Measurements from ENCODE around the gene FLNB. TPM values are rescaled to one million over a fixed set of nuclear protein-coding genes. Genes with fewer than 3 reads are reported as not detected.
"Not testable (repeated sequence)": the region's sequence is repeated elsewhere in the genome, so short reads cannot be mapped to it uniquely, and the experiment has no call there.

Gene FLNB
- polyA plus RNA-seq, 1 of the 3 experiments (the other 2 are of a cell fraction), result 127 TPM

DNA sequence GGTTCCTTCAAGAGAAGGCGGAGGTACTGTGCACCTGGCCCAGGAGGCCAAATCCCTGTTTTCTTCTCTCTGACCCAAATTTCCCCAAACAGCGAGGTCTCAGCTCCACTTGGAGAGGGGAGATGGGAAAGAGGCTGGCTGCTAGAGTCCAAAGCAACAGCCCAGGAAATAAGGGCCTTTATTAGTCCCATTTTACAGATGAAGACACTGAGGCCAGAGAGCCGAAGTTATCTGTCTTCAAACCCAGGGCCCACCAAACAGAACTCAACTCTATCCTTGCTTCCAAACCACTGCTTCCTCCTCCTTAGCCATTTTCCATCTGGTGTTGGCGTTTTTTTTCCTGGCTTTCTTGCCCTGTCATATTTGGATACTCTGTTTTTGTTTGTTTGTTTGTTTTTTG, 22.0 kb upstream of the FLNB start:
- no peaks in the 10 kb centered on the region for H3K9me2 ChIP-seq
- no peaks in the 10 kb centered on the region for H3K27me3 ChIP-seq (ENCODE audit: insufficient read depth)
- no peak overlapping the region for H3K4me3 ChIP-seq (ENCODE audit: low read depth in 2 of 2, low read length in 1 of 2)
- no peak overlapping the region for H3K9ac ChIP-seq
- no peak for DNase-seq
- H3K27ac ChIP-seq (ENCODE audit: low read depth in 2 of 2, low read length in 1 of 2), result no peak overlapping the region
- H3K79me2 ChIP-seq (ENCODE audit: insufficient read depth), result no peaks in the 10 kb centered on the region
- no peaks in the 10 kb centered on the region for H3K36me3 ChIP-seq (replicated peaks in 1 of 2; ENCODE audit: control insufficient read depth in 1 of 2, insufficient read depth in 2 of 2, low read length in 1 of 2)
- no peak overlapping the region for H2AFZ ChIP-seq (ENCODE audit: low read depth)
- POLR2A ChIA-PET, result no interaction called here
- TF ChIP-seq TAF1 (IDR thresholded peaks at IDR 0.05; ENCODE audit: borderline replicate concordance, low read depth, low read length) (no peak), MEF2A (IDR thresholded peaks at IDR 0.05; ENCODE audit: borderline replicate concordance, low read depth) (no peak), MXI1 (IDR thresholded peaks at IDR 0.05; ENCODE audit: low read depth, low read length) (no peak)
- TF ChIP-seq, protein P1, sequence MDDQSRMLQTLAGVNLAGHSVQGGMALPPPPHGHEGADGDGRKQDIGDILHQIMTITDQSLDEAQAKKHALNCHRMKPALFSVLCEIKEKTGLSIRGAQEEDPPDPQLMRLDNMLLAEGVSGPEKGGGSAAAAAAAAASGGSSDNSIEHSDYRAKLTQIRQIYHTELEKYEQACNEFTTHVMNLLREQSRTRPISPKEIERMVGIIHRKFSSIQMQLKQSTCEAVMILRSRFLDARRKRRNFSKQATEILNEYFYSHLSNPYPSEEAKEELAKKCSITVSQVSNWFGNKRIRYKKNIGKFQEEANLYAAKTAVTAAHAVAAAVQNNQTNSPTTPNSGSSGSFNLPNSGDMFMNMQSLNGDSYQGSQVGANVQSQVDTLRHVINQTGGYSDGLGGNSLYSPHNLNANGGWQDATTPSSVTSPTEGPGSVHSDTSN (IDR thresholded peaks at IDR 0.05), result no peak
- TF ChIP-seq, protein P2, sequence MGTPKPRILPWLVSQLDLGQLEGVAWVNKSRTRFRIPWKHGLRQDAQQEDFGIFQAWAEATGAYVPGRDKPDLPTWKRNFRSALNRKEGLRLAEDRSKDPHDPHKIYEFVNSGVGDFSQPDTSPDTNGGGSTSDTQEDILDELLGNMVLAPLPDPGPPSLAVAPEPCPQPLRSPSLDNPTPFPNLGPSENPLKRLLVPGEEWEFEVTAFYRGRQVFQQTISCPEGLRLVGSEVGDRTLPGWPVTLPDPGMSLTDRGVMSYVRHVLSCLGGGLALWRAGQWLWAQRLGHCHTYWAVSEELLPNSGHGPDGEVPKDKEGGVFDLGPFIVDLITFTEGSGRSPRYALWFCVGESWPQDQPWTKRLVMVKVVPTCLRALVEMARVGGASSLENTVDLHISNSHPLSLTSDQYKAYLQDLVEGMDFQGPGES (IDR thresholded peaks at IDR 0.05; ENCODE audit: low read depth, low read length), result no peak
- no peak overlapping the region for H3K4me2 ChIP-seq
- 95% methylated on average over 4 of the region's 4 CpGs for WGBS (ENCODE audit: low lambda C conversion rate)
- CTCF ChIA-PET, result no interaction called here
- H3F3A ChIP-seq (replicated peaks; ENCODE audit: insufficient read depth), result peaks cover 14% of the 10 kb centered on the region
- H3K9me3 ChIP-seq, result no peaks in the 10 kb centered on the region
- peaks cover 0 to 9% of the 10 kb centered on the region in 2 experiments; a peak in 2 of 4 replicates for H3K4me1 ChIP-seq (ENCODE audit: control insufficient read depth in 1 of 2, insufficient read depth in 2 of 2, low read depth in 1 of 2, low read length in 1 of 2)
- H4K20me1 ChIP-seq (ENCODE audit: insufficient read depth), result no peaks in the 10 kb centered on the region

DNA sequence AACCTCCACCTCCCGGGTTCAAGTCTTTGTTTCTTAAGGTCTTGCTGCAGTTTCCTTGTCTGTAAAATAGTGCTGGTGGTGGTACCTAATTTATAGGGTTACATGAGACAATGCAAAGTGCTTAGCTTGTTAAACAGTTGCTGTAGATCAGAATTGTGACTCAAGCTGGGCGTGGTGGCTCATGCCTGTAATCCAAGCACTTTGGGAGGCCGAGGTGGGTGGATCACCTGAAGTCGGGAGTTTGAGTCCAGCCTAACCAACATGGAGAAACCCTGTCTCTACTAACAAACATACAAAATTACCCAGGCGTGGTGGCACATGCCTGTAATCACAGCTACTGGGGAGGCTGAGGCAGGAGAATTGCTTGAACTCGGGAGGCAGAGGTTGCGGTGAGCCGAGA, 19.0 kb upstream of the FLNB start:
- H3K9ac ChIP-seq; H3K36me3 ChIP-seq (replicated peaks in 1 of 2; ENCODE audit: control insufficient read depth in 1 of 2, insufficient read depth in 2 of 2, low read length in 1 of 2); H3K4me2 ChIP-seq; H3K79me2 ChIP-seq (ENCODE audit: insufficient read depth); POLR2A ChIA-PET; H3K27me3 ChIP-seq (ENCODE audit: insufficient read depth); H3K4me3 ChIP-seq (ENCODE audit: low read depth in 2 of 2, low read length in 1 of 2); H3F3A ChIP-seq (replicated peaks; ENCODE audit: insufficient read depth); H2AFZ ChIP-seq (ENCODE audit: low read depth); H3K9me3 ChIP-seq; H3K9me2 ChIP-seq; H3K4me1 ChIP-seq (ENCODE audit: control insufficient read depth in 1 of 2, insufficient read depth in 2 of 2, low read depth in 1 of 2, low read length in 1 of 2); DNase-seq; H3K27ac ChIP-seq (ENCODE audit: low read depth in 2 of 2, low read length in 1 of 2); H4K20me1 ChIP-seq (ENCODE audit: insufficient read depth): not testable (repeated sequence)
- 77% methylated on average over 8 of the region's 8 CpGs for WGBS (ENCODE audit: low lambda C conversion rate)
- CTCF ChIA-PET, result interaction anchor here (1.0 kb wide), 1 partner anchor 178 kb away, joined by 3 read pairs; no protein-coding TSS in a partner anchor

DNA sequence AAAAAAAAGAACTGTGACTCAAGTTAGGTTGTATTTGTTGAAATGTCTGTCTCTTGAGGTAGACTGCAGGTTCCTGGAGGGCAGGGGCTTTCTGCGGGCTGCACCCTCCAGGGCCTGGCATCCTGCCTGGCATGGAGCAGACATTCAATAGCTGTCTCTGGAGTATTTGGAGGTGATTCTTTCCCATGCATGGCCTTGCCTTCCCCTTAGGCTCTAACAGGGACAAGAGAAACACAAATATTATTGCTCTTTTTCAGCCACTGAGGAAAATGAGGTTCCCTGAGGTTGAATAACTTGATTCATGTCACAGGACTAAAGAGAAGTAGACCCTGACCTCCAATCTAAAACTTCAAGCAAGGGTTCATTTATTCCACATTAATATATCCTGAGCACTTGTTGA, 18.6 kb upstream of the FLNB start:
- Histone ChIP-seq H4K20me1 (ENCODE audit: insufficient read depth) (no peaks in the 10 kb centered on the region), H3K27ac (ENCODE audit: low read depth in 2 of 2, low read length in 1 of 2) (no peak overlapping the region), H3K4me3 (ENCODE audit: low read depth in 2 of 2, low read length in 1 of 2) (no peak overlapping the region), H3K4me2 (no peak overlapping the region), H3F3A (replicated peaks; ENCODE audit: insufficient read depth) (no peaks in the 10 kb centered on the region), H3K79me2 (ENCODE audit: insufficient read depth) (no peaks in the 10 kb centered on the region), H3K27me3 (ENCODE audit: insufficient read depth) (no peaks in the 10 kb centered on the region), H3K9me3 (no peaks in the 10 kb centered on the region), H3K36me3 (replicated peaks in 1 of 2; ENCODE audit: control insufficient read depth in 1 of 2, insufficient read depth in 2 of 2, low read length in 1 of 2) (no peaks in the 10 kb centered on the region), H3K9ac (no peak overlapping the region), H3K9me2 (no peaks in the 10 kb centered on the region), H3K4me1 (ENCODE audit: control insufficient read depth in 1 of 2, insufficient read depth in 2 of 2, low read depth in 1 of 2, low read length in 1 of 2) (no peaks in the 10 kb centered on the region), H2AFZ (ENCODE audit: low read depth) (no peak overlapping the region)
- ChIA-PET CTCF (interaction anchor here (1.0 kb wide), 1 partner anchor 178 kb away, joined by 3 read pairs; no protein-coding TSS in a partner anchor), POLR2A (no interaction called here)
- WGBS (ENCODE audit: low lambda C conversion rate), result 75% methylated on average over 1 of the region's 1 CpG
- DNase-seq, result no peak
- TF ChIP-seq ELF1 (IDR thresholded peaks at IDR 0.05) (no peak), GATA2 (CRISPR knock-in tag; IDR thresholded peaks at IDR 0.05) (no peak), EP300 (IDR thresholded peaks at IDR 0.05; ENCODE audit: borderline replicate concordance in 1 of 2, low read depth in 1 of 2, low read length in 1 of 2) (no peak), RCOR1 (IDR thresholded peaks at IDR 0.05; ENCODE audit: low read length) (no peak), RXRA (IDR thresholded peaks at IDR 0.05; ENCODE audit: borderline replicate concordance, low read depth) (no peak), TCF12 (IDR thresholded peaks at IDR 0.05) (no peak), MEF2A (IDR thresholded peaks at IDR 0.05; ENCODE audit: borderline replicate concordance, low read depth) (no peak), GABPA (IDR thresholded peaks at IDR 0.05; ENCODE audit: low read depth) (no peak), SIN3A (IDR thresholded peaks at IDR 0.05; ENCODE audit: borderline replicate concordance, low read depth, low read length) (no peak), NRF1 (IDR thresholded peaks at IDR 0.05; ENCODE audit: low read depth, low read length) (no peak)
- TF ChIP-seq, protein P3, sequence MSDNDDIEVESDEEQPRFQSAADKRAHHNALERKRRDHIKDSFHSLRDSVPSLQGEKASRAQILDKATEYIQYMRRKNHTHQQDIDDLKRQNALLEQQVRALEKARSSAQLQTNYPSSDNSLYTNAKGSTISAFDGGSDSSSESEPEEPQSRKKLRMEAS (IDR thresholded peaks at IDR 0.05; ENCODE audit: low read depth), result no peak
- TF ChIP-seq, protein P4, sequence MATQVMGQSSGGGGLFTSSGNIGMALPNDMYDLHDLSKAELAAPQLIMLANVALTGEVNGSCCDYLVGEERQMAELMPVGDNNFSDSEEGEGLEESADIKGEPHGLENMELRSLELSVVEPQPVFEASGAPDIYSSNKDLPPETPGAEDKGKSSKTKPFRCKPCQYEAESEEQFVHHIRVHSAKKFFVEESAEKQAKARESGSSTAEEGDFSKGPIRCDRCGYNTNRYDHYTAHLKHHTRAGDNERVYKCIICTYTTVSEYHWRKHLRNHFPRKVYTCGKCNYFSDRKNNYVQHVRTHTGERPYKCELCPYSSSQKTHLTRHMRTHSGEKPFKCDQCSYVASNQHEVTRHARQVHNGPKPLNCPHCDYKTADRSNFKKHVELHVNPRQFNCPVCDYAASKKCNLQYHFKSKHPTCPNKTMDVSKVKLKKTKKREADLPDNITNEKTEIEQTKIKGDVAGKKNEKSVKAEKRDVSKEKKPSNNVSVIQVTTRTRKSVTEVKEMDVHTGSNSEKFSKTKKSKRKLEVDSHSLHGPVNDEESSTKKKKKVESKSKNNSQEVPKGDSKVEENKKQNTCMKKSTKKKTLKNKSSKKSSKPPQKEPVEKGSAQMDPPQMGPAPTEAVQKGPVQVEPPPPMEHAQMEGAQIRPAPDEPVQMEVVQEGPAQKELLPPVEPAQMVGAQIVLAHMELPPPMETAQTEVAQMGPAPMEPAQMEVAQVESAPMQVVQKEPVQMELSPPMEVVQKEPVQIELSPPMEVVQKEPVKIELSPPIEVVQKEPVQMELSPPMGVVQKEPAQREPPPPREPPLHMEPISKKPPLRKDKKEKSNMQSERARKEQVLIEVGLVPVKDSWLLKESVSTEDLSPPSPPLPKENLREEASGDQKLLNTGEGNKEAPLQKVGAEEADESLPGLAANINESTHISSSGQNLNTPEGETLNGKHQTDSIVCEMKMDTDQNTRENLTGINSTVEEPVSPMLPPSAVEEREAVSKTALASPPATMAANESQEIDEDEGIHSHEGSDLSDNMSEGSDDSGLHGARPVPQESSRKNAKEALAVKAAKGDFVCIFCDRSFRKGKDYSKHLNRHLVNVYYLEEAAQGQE (IDR thresholded peaks at IDR 0.05; ENCODE audit: low read depth, low read length), result no peak
- TF ChIP-seq, protein P2 (IDR thresholded peaks at IDR 0.05; ENCODE audit: low read depth, low read length), result no peak

All from SK-N-SH (cell line).